Stimulated activated CD4-positive, alpha-beta T cell treated with anti-CD3 and anti-CD28 coated beads, Interleukin-12 subunit alpha, Interleukin-12 subunit beta, amount 100 ng/mL, for 4 hours (primary cell): ENCODE results near the gene FAM241A.
"Not testable (repeated sequence)": the region's sequence is repeated elsewhere in the genome, so short reads cannot be mapped to it uniquely, and the experiment has no call there.

Source experiments
- DNase-seq: peaks from one replicate; pipeline ENCODE4 v3.0.0-alpha.2; 2020

FAM241A gene

GRCh38 chr4:112145326-112145789 is at the start of gene FAM241A:
FAM241A (plus strand) TSS chr4:112145454; CDS start chr4:112145581, 127 bp downstream.
- peak; percentile 95 for DNase-seq

GRCh38 chr4:112098841-112099530 is 46.3 kb upstream of the FAM241A start:
- DNase-seq = no peak

- DNase-seq = no peak
These were observed 45.5 kb upstream of the FAM241A start for GRCh38 chr4:112099701-112100297.

- no peak for DNase-seq
These were observed 42.3 kb upstream of the FAM241A start for GRCh38 chr4:112102875-112103370.

- DNase-seq = no peak
These were observed 39.9 kb upstream of the FAM241A start for GRCh38 chr4:112105201-112105969.

GRCh38 chr4:112109360-112110058 is 35.7 kb upstream of the FAM241A start:
- DNase-seq = no peak

GRCh38 chr4:112110059-112110425 is 35.2 kb upstream of the FAM241A start:
- no peak for DNase-seq

- no peak for DNase-seq
These were observed 33.9 kb upstream of the FAM241A start for GRCh38 chr4:112111306-112111705.

GRCh38 chr4:112112095-112112494 is 33.2 kb upstream of the FAM241A start:
- DNase-seq = not testable (repeated sequence)

- DNase-seq = no peak
These were observed 32.6 kb upstream of the FAM241A start for GRCh38 chr4:112112590-112113170.

GRCh38 chr4:112113864-112114263 is 31.4 kb upstream of the FAM241A start:
- no peak for DNase-seq

GRCh38 chr4:112114452-112114851 is 30.8 kb upstream of the FAM241A start:
- no peak for DNase-seq

GRCh38 chr4:112118742-112119352 is 26.4 kb upstream of the FAM241A start:
- DNase-seq = no peak

GRCh38 chr4:112119353-112119783 is 25.9 kb upstream of the FAM241A start:
- no peak for DNase-seq

- no peak for DNase-seq
These were observed 25.2 kb upstream of the FAM241A start for GRCh38 chr4:112120021-112120420.

- no peak for DNase-seq
These were observed 19.8 kb upstream of the FAM241A start for GRCh38 chr4:112125416-112125815.

- no peak for DNase-seq
These were observed 18.1 kb upstream of the FAM241A start for GRCh38 chr4:112127048-112127637.

GRCh38 chr4:112127803-112128202 is 17.5 kb upstream of the FAM241A start:
- DNase-seq = no peak

- DNase-seq = no peak
These were observed 16.8 kb upstream of the FAM241A start for GRCh38 chr4:112128452-112128851.

- DNase-seq = no peak
These were observed 14.3 kb upstream of the FAM241A start for GRCh38 chr4:112130906-112131305.

- DNase-seq = no peak
These were observed 8.7 kb upstream of the FAM241A start for GRCh38 chr4:112136551-112136950.

GRCh38 chr4:112138538-112138937 is 6.7 kb upstream of the FAM241A start:
- no peak for DNase-seq
